ENCODE results near the gene GFRA3. TPM values are rescaled to one million over a fixed set of nuclear protein-coding genes. Genes with fewer than 3 reads are reported as not detected.
"Not testable (repeated sequence)": the region's sequence is repeated elsewhere in the genome, so short reads cannot be mapped to it uniquely, and the experiment has no call there.

Gene GFRA3, protein sequence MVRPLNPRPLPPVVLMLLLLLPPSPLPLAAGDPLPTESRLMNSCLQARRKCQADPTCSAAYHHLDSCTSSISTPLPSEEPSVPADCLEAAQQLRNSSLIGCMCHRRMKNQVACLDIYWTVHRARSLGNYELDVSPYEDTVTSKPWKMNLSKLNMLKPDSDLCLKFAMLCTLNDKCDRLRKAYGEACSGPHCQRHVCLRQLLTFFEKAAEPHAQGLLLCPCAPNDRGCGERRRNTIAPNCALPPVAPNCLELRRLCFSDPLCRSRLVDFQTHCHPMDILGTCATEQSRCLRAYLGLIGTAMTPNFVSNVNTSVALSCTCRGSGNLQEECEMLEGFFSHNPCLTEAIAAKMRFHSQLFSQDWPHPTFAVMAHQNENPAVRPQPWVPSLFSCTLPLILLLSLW
- not detected for total RNA-seq
- total RNA-seq (2013): not detected
- 0 to 0.11 (median 0) reads per million in 29 experiments for total RNA-seq

DNA sequence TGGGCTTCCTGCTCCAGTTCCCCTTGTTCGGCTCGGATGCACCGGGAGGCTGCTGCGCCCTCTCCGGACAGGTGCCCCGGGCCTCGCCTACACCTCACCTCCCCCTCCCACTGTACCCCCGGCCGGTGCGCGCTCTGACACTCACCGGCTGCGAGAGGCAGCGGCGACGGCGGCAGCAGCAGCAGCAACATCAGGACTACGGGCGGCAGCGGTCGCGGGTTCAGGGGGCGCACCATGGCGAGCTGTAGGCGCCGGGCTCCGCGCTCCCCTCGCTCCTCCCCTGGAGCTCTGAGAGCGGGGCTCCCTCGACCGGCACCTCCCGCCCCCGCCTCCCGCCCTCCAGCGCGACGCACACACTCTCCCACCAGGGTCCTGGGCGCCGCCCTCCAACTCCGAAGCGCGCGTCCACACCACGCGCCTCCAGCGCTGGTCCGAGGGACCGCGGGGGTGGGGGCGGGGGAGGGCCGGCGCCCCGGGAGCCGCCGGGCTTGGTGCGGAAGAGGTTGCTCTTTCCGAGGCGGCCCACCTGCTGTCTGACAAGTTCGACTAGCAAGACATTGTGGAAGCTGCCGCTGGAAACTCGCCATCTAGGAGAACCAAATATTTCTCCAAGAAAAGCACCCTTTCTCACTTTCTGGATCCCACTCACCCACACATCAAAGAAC, at the start of gene GFRA3:
Gene GFRA3 (minus strand): TSS at position 433 of the 665 bp plus-strand sequence. CDS start 197 bp downstream, at position 236.
- Histone ChIP-seq H3K27ac (ENCODE audit: low read length) (no peak within 1 kb of the TSS), H3K27me3 (replicated peaks in 1 of 2; ENCODE audit: control insufficient read depth in 2 of 2, extremely low read depth in 1 of 2, insufficient read depth in 2 of 2, low read length in 1 of 2) (peaks cover 2 to 25% of the 10 kb centered on the region in 2 experiments), H3K4me1 (ENCODE audit: control insufficient read depth in 1 of 2, extremely low read depth in 1 of 2, insufficient read depth in 2 of 2, low read length in 2 of 2) (peaks cover 3 to 11% of the 10 kb centered on the region in 2 experiments), H3K4me3 (ENCODE audit: control insufficient read depth in 1 of 2, extremely low read depth in 1 of 2, low read length in 1 of 2) (peak within 1 kb of the TSS in 1 of 2 donors; percentile 57), H3K36me3 (ENCODE audit: control insufficient read depth in 2 of 2, extremely low read depth in 1 of 2, insufficient read depth in 1 of 2, low read length in 1 of 2) (no peaks in the 10 kb centered on the region), H3K9me3 (no peaks in the 10 kb centered on the region)
- 3% methylated on average over 45 of the region's 62 CpGs for WGBS (ENCODE audit: insufficient coverage)
- DNase-seq (peak in 7 of 35 experiments; percentile 0 to 7 (median 4)), ATAC-seq (replicated peaks in 1 of 4) (peak; percentile 31 to 52 (median 46))
- peaks cover 17 to 29% of the 10 kb centered on the region in 2 donors for H3K27me3 Mint-ChIP-seq
- ChIA-PET CTCF (no interaction called here), POLR2A (no interaction called here)
- H3K27ac Mint-ChIP-seq: no peak within 1 kb of the TSS
- H3K36me3 Mint-ChIP-seq: no peaks in the 10 kb centered on the region
- peak within 1 kb of the TSS; percentile 48 to 61 (median 50) for H3K4me3 Mint-ChIP-seq
- H3K4me1 Mint-ChIP-seq: peaks cover 7% of the 10 kb centered on the region in 3 donors
- no peaks in the 10 kb centered on the region for H3K9me3 Mint-ChIP-seq

DNA sequence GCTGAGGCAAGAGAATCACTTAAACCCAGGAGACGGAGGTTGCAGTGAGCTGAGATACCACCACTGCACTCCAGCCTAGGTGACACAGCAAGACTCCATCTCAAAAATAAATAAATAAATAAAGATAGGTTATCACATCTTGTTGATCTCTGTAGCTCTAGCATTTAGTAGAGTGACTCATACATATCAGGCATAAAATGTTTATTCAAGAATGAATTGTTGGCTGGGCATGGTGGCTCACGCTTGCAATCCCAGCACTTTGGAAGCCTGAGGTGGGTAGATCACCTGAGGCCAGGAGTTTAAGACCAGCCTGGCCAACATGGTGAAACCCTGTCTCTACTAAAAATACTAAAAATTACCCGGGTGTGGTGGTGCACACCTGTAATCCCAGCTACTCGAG, 43.8 kb upstream of the GFRA3 start:
- not testable (repeated sequence) for H3K27me3 ChIP-seq (replicated peaks in 1 of 2; ENCODE audit: control insufficient read depth in 2 of 2, extremely low read depth in 1 of 2, insufficient read depth in 2 of 2, low read length in 1 of 2); H3K9me3 Mint-ChIP-seq; DNase-seq; H3K4me1 ChIP-seq (ENCODE audit: control insufficient read depth in 1 of 2, extremely low read depth in 1 of 2, insufficient read depth in 2 of 2, low read length in 2 of 2); H3K36me3 ChIP-seq (ENCODE audit: control insufficient read depth in 2 of 2, extremely low read depth in 1 of 2, insufficient read depth in 1 of 2, low read length in 1 of 2); H3K36me3 Mint-ChIP-seq; H3K4me3 Mint-ChIP-seq; H3K27ac Mint-ChIP-seq; H3K27ac ChIP-seq (ENCODE audit: low read length); H3K27me3 Mint-ChIP-seq; H3K4me1 Mint-ChIP-seq; H3K4me3 ChIP-seq (ENCODE audit: control insufficient read depth in 1 of 2, extremely low read depth in 1 of 2, low read length in 1 of 2); ATAC-seq (replicated peaks in 1 of 4); H3K9me3 ChIP-seq
- ChIA-PET POLR2A (interaction anchor here in 1 of 2 donors (1.1 kb wide), 1 partner anchor 15 kb away, joined by 5 read pairs; no protein-coding TSS in a partner anchor), CTCF (interaction anchor here in 1 of 2 donors (0.7 kb wide), 1 partner anchor 11 kb away, joined by 4 read pairs; no protein-coding TSS in a partner anchor)
- WGBS (ENCODE audit: insufficient coverage): no CpG with 5 or more reads among the region's 4 CpGs

DNA sequence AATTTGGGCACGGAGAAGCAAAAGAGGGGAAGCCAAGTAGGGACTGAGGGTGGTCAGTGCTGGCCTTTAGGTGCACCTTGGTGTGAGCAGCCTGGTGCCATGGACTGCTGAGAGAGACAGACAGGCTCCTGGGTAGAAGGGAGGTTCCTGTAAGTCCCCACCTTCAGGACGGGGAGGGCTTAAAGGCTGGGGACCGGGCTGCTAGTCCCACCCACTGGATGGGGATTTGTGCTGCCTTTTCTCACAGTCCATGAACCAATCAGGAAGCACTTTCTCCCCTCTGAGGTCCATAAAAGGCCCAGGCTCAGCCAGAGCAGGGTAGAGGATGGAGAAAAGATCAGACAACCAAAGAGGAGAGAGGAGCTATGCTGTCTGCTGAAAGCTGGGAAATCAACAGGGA, 41.9 kb upstream of the GFRA3 start:
- Mint-ChIP-seq H3K27ac (no peak overlapping the region), H3K4me3 (no peak overlapping the region), H3K4me1 (no peaks in the 10 kb centered on the region), H3K36me3 (no peaks in the 10 kb centered on the region), H3K27me3 (no peaks in the 10 kb centered on the region), H3K9me3 (no peaks in the 10 kb centered on the region)
- Histone ChIP-seq H3K4me1 (ENCODE audit: control insufficient read depth in 1 of 2, extremely low read depth in 1 of 2, insufficient read depth in 2 of 2, low read length in 2 of 2) (no peaks in the 10 kb centered on the region), H3K27ac (ENCODE audit: low read length) (no peak overlapping the region), H3K9me3 (no peaks in the 10 kb centered on the region), H3K4me3 (ENCODE audit: control insufficient read depth in 1 of 2, extremely low read depth in 1 of 2, low read length in 1 of 2) (no peak overlapping the region), H3K36me3 (ENCODE audit: control insufficient read depth in 2 of 2, extremely low read depth in 1 of 2, insufficient read depth in 1 of 2, low read length in 1 of 2) (no peaks in the 10 kb centered on the region), H3K27me3 (replicated peaks in 1 of 2; ENCODE audit: control insufficient read depth in 2 of 2, extremely low read depth in 1 of 2, insufficient read depth in 2 of 2, low read length in 1 of 2) (peaks cover 0 to 4% of the 10 kb centered on the region in 2 experiments)
- ChIA-PET CTCF (no interaction called here), POLR2A (interaction anchor here in 1 of 2 donors (0.5 kb wide), 1 partner anchor 19 kb away, joined by 8 read pairs; no protein-coding TSS in a partner anchor)
- DNase-seq (no peak), ATAC-seq (replicated peaks in 1 of 4) (no peak)
- no CpG with 5 or more reads among the region's 3 CpGs for WGBS (ENCODE audit: insufficient coverage)

DNA sequence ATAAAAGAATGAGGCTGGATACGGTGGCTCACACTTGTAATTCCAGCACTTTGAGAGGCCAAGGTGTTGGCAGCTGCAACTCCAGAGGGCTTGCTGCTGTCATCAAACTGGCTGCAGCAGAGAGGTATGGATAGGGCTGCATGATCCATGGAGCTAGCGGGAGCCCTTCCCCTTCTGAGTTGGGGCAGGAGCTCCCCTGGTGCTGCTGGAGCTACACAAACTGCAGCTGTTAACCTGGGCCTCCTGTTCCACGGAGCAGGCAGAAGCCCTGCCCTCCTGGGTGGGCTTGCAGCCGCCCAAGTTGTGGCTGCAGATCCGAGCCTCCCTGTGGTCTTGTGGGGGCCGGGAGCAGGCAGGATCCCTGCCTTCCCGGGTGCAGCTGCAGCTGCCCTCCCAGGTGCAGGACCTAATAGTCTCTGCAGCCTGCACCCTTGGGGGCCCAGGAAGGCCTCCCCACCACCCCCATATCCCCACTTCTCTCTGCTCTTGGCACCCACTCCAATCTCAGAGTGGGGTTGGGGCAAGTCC, 41.4 kb upstream of the GFRA3 start:
- no peak overlapping the region for H3K4me3 ChIP-seq (ENCODE audit: control insufficient read depth in 1 of 2, extremely low read depth in 1 of 2, low read length in 1 of 2)
- peaks cover 0 to 4% of the 10 kb centered on the region in 2 experiments for H3K27me3 ChIP-seq (replicated peaks in 1 of 2; ENCODE audit: control insufficient read depth in 2 of 2, extremely low read depth in 1 of 2, insufficient read depth in 2 of 2, low read length in 1 of 2)
- DNase-seq (no peak), ATAC-seq (replicated peaks in 1 of 4) (no peak)
- no peaks in the 10 kb centered on the region for H3K36me3 ChIP-seq (ENCODE audit: control insufficient read depth in 2 of 2, extremely low read depth in 1 of 2, insufficient read depth in 1 of 2, low read length in 1 of 2)
- Mint-ChIP-seq H3K36me3 (no peaks in the 10 kb centered on the region), H3K4me3 (no peak overlapping the region), H3K9me3 (no peaks in the 10 kb centered on the region), H3K4me1 (no peaks in the 10 kb centered on the region), H3K27ac (no peak overlapping the region), H3K27me3 (no peaks in the 10 kb centered on the region)
- ChIA-PET POLR2A (no interaction called here), CTCF (no interaction called here)
- H3K27ac ChIP-seq (ENCODE audit: low read length): no peak overlapping the region
- no peaks in the 10 kb centered on the region for H3K4me1 ChIP-seq (ENCODE audit: control insufficient read depth in 1 of 2, extremely low read depth in 1 of 2, insufficient read depth in 2 of 2, low read length in 2 of 2)
- H3K9me3 ChIP-seq: no peaks in the 10 kb centered on the region
- 98% methylated on average over 7 of the region's 7 CpGs for WGBS (ENCODE audit: insufficient coverage)

DNA sequence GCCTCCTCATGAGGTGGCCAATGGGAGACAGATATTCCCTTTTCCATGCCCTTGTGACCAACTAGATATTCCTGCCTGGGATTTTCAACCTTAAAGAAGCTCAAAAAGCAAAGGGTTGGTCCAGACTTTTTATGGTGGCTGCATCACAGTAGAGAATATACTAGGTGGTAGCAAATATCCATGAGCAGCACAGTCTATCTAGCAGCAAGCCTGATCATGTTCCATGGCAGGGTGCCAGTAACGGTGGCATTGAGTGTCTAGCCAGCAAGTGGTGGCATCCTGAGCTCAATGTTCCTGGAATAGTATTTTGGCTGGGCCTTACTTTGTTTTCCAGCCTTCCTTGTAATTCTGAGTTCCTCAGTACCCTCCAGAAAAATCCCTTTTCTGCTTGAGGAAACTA, 31.4 kb upstream of the GFRA3 start:
- POLR2A ChIA-PET: no interaction called here
- Histone ChIP-seq H3K27me3 (replicated peaks in 1 of 2; ENCODE audit: control insufficient read depth in 2 of 2, extremely low read depth in 1 of 2, insufficient read depth in 2 of 2, low read length in 1 of 2) (no peaks in the 10 kb centered on the region), H3K4me1 (ENCODE audit: control insufficient read depth in 1 of 2, extremely low read depth in 1 of 2, insufficient read depth in 2 of 2, low read length in 2 of 2) (no peaks in the 10 kb centered on the region), H3K9me3 (no peaks in the 10 kb centered on the region), H3K4me3 (ENCODE audit: control insufficient read depth in 1 of 2, extremely low read depth in 1 of 2, low read length in 1 of 2) (no peak overlapping the region), H3K27ac (ENCODE audit: low read length) (no peak overlapping the region), H3K36me3 (ENCODE audit: control insufficient read depth in 2 of 2, extremely low read depth in 1 of 2, insufficient read depth in 1 of 2, low read length in 1 of 2) (no peaks in the 10 kb centered on the region)
- H3K27me3 Mint-ChIP-seq: no peaks in the 10 kb centered on the region
- no peaks in the 10 kb centered on the region for H3K9me3 Mint-ChIP-seq
- H3K36me3 Mint-ChIP-seq: no peaks in the 10 kb centered on the region
- DNase-seq: peak in 5 of 35 experiments; percentile 1 to 9 (median 4)
- CTCF ChIA-PET: no interaction called here
- H3K4me3 Mint-ChIP-seq: no peak overlapping the region
- ATAC-seq (replicated peaks in 1 of 4): no peak
- no peaks in the 10 kb centered on the region for H3K4me1 Mint-ChIP-seq
- WGBS (ENCODE audit: insufficient coverage): 88% methylated on average over 1 of the region's 1 CpG
- H3K27ac Mint-ChIP-seq: no peak overlapping the region

DNA sequence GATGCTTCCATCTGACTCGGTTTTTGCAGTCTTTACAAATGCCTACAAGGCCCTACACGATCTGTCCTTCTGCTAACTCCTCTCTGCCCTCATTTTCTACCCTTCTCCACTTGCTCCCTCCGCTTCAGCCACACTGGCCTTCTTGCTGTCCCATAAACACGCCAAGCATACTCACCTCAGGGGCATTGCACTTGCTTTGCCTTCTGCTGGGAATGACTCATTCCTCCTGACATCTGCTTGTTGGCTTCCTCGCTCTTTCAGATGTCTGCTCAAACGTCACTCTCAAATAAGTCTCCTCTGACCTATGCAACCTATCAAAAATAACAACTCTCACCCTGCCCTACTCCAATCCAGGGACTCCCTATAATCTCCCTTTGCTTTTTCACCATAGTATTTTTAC, 29.0 kb upstream of the GFRA3 start:
- ATAC-seq (replicated peaks in 1 of 4): no peak
- Mint-ChIP-seq H3K27ac (no peak overlapping the region), H3K4me1 (no peaks in the 10 kb centered on the region), H3K36me3 (no peaks in the 10 kb centered on the region), H3K4me3 (no peak overlapping the region), H3K9me3 (peaks cover 0 to 6% (median 0%) of the 10 kb centered on the region in 3 donors), H3K27me3 (no peaks in the 10 kb centered on the region)
- Histone ChIP-seq H3K4me3 (ENCODE audit: control insufficient read depth in 1 of 2, extremely low read depth in 1 of 2, low read length in 1 of 2) (no peak overlapping the region), H3K4me1 (ENCODE audit: control insufficient read depth in 1 of 2, extremely low read depth in 1 of 2, insufficient read depth in 2 of 2, low read length in 2 of 2) (no peaks in the 10 kb centered on the region), H3K27ac (ENCODE audit: low read length) (no peak overlapping the region), H3K9me3 (no peaks in the 10 kb centered on the region), H3K27me3 (replicated peaks in 1 of 2; ENCODE audit: control insufficient read depth in 2 of 2, extremely low read depth in 1 of 2, insufficient read depth in 2 of 2, low read length in 1 of 2) (no peaks in the 10 kb centered on the region), H3K36me3 (ENCODE audit: control insufficient read depth in 2 of 2, extremely low read depth in 1 of 2, insufficient read depth in 1 of 2, low read length in 1 of 2) (no peaks in the 10 kb centered on the region)
- ChIA-PET POLR2A (interaction anchor here (0.6 to 0.8 kb wide), 2 partner anchors 15 to 89 kb away, joined by 3 to 5 read pairs; no protein-coding TSS in a partner anchor), CTCF (no interaction called here)
- DNase-seq: no peak
- 95% methylated on average over 4 of the region's 6 CpGs for WGBS (ENCODE audit: insufficient coverage)
